Activated CD4-positive, CD25-positive, alpha-beta regulatory T cell treated with anti-CD3 and anti-CD28 coated beads, Interleukin-2, amount 50 U/mL, for 72 hours (primary cell): ENCODE results near the gene MCRIP1.

Source experiments
- DNase-seq: peaks from one replicate; pipeline ENCODE4 v3.0.0; 2021

The MCRIP1 gene

GRCh38 chr17:81802856-81803643 is 30.0 kb downstream of the MCRIP1 start:
- DNase-seq, result no peak

- DNase-seq, result no peak
Measured at GRCh38 chr17:81802048-81802758, 30.9 kb downstream of the MCRIP1 start.

GRCh38 chr17:81801327-81801726 is 31.8 kb downstream of the MCRIP1 start:
- no peak for DNase-seq

- no peak for DNase-seq
Measured at GRCh38 chr17:81794509-81794908, 38.6 kb downstream of the MCRIP1 start.

- DNase-seq, result no peak
Measured at GRCh38 chr17:81794074-81794476, 39.0 kb downstream of the MCRIP1 start.

GRCh38 chr17:81792675-81793615 is 40.1 kb downstream of the MCRIP1 start:
- DNase-seq, result no peak
